Astrocyte (in vitro differentiated cells and primary cell): ENCODE data around the gene VSIG2.

Experiments used
- EZH2 ChIP-seq: IDR thresholded peaks from 2 replicates; pipeline ENCODE4 v1.6.1; 2012; ENCODE audit warnings: mild to moderate bottlenecking, low read length, inconsistent platforms; ENCODE audit not compliant: insufficient read depth
- TF ChIP-seq, protein P1 (sequence below): IDR thresholded peaks from 2 replicates; pipeline ENCODE4 v1.5.1; 2011; ENCODE audit warnings: low read depth, mild to moderate bottlenecking, inconsistent platforms, low read length, moderate library complexity; ENCODE audit not compliant: insufficient read depth

DNA sequence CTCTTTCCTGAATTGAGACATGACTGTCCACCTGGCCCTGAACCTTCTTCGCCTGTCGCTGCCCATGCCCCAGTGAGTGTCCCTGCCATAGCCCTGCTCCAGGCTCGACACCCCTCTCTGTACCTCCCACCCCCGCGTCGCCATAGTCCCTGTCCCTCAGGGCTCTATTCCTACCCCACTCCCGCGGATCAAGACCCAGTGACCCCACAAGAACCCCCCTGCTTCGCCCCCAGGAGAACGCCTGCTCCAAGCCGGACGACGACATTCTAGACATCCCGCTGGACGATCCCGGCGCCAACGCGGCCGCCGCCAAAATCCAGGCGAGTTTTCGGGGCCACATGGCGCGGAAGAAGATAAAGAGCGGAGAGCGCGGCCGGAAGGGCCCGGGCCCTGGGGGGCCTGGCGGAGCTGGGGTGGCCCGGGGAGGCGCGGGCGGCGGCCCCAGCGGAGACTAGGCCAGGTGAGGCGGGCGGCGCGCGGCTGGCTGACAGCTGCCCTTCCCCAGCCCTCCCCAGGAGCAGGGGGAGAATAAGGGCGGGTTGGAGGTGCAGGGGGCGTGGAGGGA lies 6.7 kb downstream of the VSIG2 start:
- TF ChIP-seq, protein P1, sequence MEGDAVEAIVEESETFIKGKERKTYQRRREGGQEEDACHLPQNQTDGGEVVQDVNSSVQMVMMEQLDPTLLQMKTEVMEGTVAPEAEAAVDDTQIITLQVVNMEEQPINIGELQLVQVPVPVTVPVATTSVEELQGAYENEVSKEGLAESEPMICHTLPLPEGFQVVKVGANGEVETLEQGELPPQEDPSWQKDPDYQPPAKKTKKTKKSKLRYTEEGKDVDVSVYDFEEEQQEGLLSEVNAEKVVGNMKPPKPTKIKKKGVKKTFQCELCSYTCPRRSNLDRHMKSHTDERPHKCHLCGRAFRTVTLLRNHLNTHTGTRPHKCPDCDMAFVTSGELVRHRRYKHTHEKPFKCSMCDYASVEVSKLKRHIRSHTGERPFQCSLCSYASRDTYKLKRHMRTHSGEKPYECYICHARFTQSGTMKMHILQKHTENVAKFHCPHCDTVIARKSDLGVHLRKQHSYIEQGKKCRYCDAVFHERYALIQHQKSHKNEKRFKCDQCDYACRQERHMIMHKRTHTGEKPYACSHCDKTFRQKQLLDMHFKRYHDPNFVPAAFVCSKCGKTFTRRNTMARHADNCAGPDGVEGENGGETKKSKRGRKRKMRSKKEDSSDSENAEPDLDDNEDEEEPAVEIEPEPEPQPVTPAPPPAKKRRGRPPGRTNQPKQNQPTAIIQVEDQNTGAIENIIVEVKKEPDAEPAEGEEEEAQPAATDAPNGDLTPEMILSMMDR, result no peak
- peak; percentile 74 for TF ChIP-seq EZH2
